Measurements from ENCODE around the gene SLC6A3.

- TF ChIP-seq TAF1 (IDR thresholded peaks at IDR 0.05; ENCODE audit: low read depth, low read length), result no peak
- TF ChIP-seq POLR2A (IDR thresholded peaks at IDR 0.05; ENCODE audit: low read depth, low read length), result no peak
- TF ChIP-seq POLR2AphosphoS5 (IDR thresholded peaks at IDR 0.05; ENCODE audit: low read depth, low read length), result no peak
- no peak for TF ChIP-seq SPI1 (IDR thresholded peaks at IDR 0.05; ENCODE audit: low read depth, low read length)
These were observed 97.7 kb downstream of the SLC6A3 start for GRCh38 chr5:1347571-1347970.
